Colonic mucosa (tissue), 4 donors: ENCODE measurements around the gene GNA15. TPM values are rescaled to one million over a fixed set of nuclear protein-coding genes. Genes with fewer than 3 reads are reported as not detected.

Experiments
- DNase-seq: peaks from one replicate; pipeline ENCODE4 v3.0.0-alpha.2; 2020
- H3K27ac ChIP-seq: fragments of 200-600 bp; one replicate; pipeline ENCODE4 v1.8.0; 2021
- H3K27me3 ChIP-seq: fragments of 200-600 bp; one replicate; pipeline ENCODE4 v1.8.0; 2021
- H3K36me3 ChIP-seq: fragments of 200-600 bp; one replicate; pipeline ENCODE4 v1.8.0; 2021
- H3K4me1 ChIP-seq: fragments of 200-600 bp; one replicate; pipeline ENCODE4 v1.8.0; 2021; ENCODE audit warnings: mild to moderate bottlenecking
- H3K4me3 ChIP-seq: fragments of 200-600 bp; one replicate; pipeline ENCODE4 v1.8.0; 2021
- H3K9ac ChIP-seq, 2 donors: one replicate each; pipeline ENCODE4 v1.7.0; 2013; ENCODE audit warnings: control low read depth in 2 of 2, low read depth in 2 of 2, low read length in 2 of 2
- H3K9me3 ChIP-seq: fragments of 200-600 bp; one replicate; pipeline ENCODE4 v1.8.0; 2021
- CTCF ChIP-seq: fragments of 200-600 bp; IDR thresholded peaks from one replicate; pipeline ENCODE4 v1.8.0; 2022; ENCODE audit warnings: antibody characterized with exemption, mild to moderate bottlenecking
- intact Hi-C: fragments of 100-400 bp; cut with DNase I; formaldehyde crosslinking; loops from one replicate; pipeline ENCODE4 v1.14.1; 2022
- total RNA-seq, 2 donors: library from RNA; stranded (reverse); fragmentation: NEBNext Ultra II Directional in 1 of 2; extraction: Animal tissue kit (Norgen Biotek cat#: 25700) in 1 of 2; gene quantifications; one replicate each; pipeline ENCODE4 v1.2.1, GENCODE V29; 2021
- donor health status: healthy.
- donor health status: DM: no; HTN: no; CAD: no.
- donor health status: DM: no; HTN: no; CAD: no.

GNA15 gene
- total RNA-seq, 2 donors from 2014 or later, result 1.6 to 6.6 TPM

GRCh38 chr19:3184847-3185460, 49.1 kb downstream of the GNA15 start:
- peak overlapping the region; percentile 63 for H3K27ac ChIP-seq
- peak overlapping the region in 1 of 2 donors; percentile 63 for H3K9ac ChIP-seq
- H3K9me3 ChIP-seq, result no peaks in the 10 kb centered on the region
- no peaks in the 10 kb centered on the region for H3K36me3 ChIP-seq
- no peaks in the 10 kb centered on the region for H3K27me3 ChIP-seq
- peak; percentile 80 for DNase-seq
- peak overlapping the region; percentile 95 for H3K4me3 ChIP-seq
- intact Hi-C loops, result no loop called here
- TF ChIP-seq CTCF, result no peak
- peaks cover 30% of the 10 kb centered on the region for H3K4me1 ChIP-seq

GRCh38 chr19:3185461-3186159, 49.8 kb downstream of the GNA15 start, which contains the start of gene NCLN:
NCLN (plus strand) TSS chr19:3185930; CDS start chr19:3186031, 101 bp downstream.
- peaks cover 30% of the 10 kb centered on the region for H3K4me1 ChIP-seq
- TF ChIP-seq CTCF, result no peak
- no peaks in the 10 kb centered on the region for H3K9me3 ChIP-seq
- peak within 1 kb of the TSS; percentile 84 to 94 for H3K9ac ChIP-seq
- DNase-seq, result peak; percentile 95
- no peaks in the 10 kb centered on the region for H3K36me3 ChIP-seq
- peak within 1 kb of the TSS; percentile 95 for H3K4me3 ChIP-seq
- no peaks in the 10 kb centered on the region for H3K27me3 ChIP-seq
- intact Hi-C loops, result no loop called here
- H3K27ac ChIP-seq, result peak within 1 kb of the TSS; percentile 63

- Histone ChIP-seq H3K4me3 (peak overlapping the region; percentile 95), H3K9me3 (no peaks in the 10 kb centered on the region), H3K36me3 (no peaks in the 10 kb centered on the region), H3K27ac (peak overlapping the region; percentile 63), H3K9ac (peak overlapping the region; percentile 84 to 94), H3K4me1 (peaks cover 30% of the 10 kb centered on the region), H3K27me3 (no peaks in the 10 kb centered on the region)
- no peak for TF ChIP-seq CTCF
- DNase-seq, result no peak
- intact Hi-C loops, result no loop called here
Measured at GRCh38 chr19:3186160-3186688, 50.4 kb downstream of the GNA15 start.

GRCh38 chr19:3186891-3187661, 51.2 kb downstream of the GNA15 start:
- Histone ChIP-seq H3K4me1 (peaks cover 30% of the 10 kb centered on the region), H3K9ac (peak overlapping the region; percentile 84 to 94), H3K36me3 (no peaks in the 10 kb centered on the region), H3K27me3 (no peaks in the 10 kb centered on the region), H3K27ac (peak overlapping the region; percentile 63), H3K9me3 (no peaks in the 10 kb centered on the region), H3K4me3 (peak overlapping the region; percentile 95)
- DNase-seq, result no peak
- intact Hi-C loops, result no loop called here
- no peak for TF ChIP-seq CTCF
